Smooth muscle cell (in vitro differentiated cells): Measurements from ENCODE around the gene COL8A2. TPM values are rescaled to one million over a fixed set of nuclear protein-coding genes. Genes with fewer than 3 reads are reported as not detected.

ENCODE experiments used
- DNase-seq: peaks from one replicate; lab custom pipeline; 2025; ENCODE audit not compliant: unreplicated experiment; lab: John Stamatoyannopoulos, UW
- H2AFZ ChIP-seq: fragments of 200-600 bp; sonication (generic); 2 replicates; pipeline ENCODE4 v1.6.0; 2016; ENCODE audit warnings: antibody characterized with exemption, low read depth, mild to moderate bottlenecking
- H3F3A ChIP-seq: fragments of 200-600 bp; sonication (generic); 2 replicates; pipeline ENCODE4 v1.6.0; 2017; ENCODE audit warnings: antibody characterized with exemption, low read depth
- H3K27ac ChIP-seq: fragments of 200-600 bp; sonication (generic); 2 replicates; pipeline ENCODE4 v1.5.1; 2016; ENCODE audit warnings: low read depth, mild to moderate bottlenecking
- H3K27me3 ChIP-seq: fragments of 200-600 bp; sonication (generic); 2 replicates; pipeline ENCODE4 v1.6.1; 2016; ENCODE audit warnings: low read depth, mild to moderate bottlenecking
- H3K36me3 ChIP-seq: fragments of 200-600 bp; sonication (generic); 2 replicates; pipeline ENCODE4 v1.5.1; 2016; ENCODE audit warnings: low read depth
- H3K4me1 ChIP-seq: fragments of 200-600 bp; sonication (generic); 2 replicates; pipeline ENCODE4 v1.5.1; 2016; ENCODE audit warnings: low read depth
- H3K4me2 ChIP-seq: fragments of 200-600 bp; sonication (generic); 2 replicates; pipeline ENCODE4 v1.6.0; 2016; ENCODE audit warnings: mild to moderate bottlenecking
- H3K4me3 ChIP-seq: fragments of 200-600 bp; sonication (generic); 2 replicates; pipeline ENCODE4 v1.5.1; 2016; ENCODE audit warnings: mild to moderate bottlenecking
- H3K79me2 ChIP-seq: fragments of 200-600 bp; sonication (generic); 2 replicates; pipeline ENCODE4 v1.6.0; 2016; ENCODE audit warnings: low read depth, mild to moderate bottlenecking
- H3K9ac ChIP-seq: fragments of 200-600 bp; sonication (generic); 2 replicates; pipeline ENCODE4 v1.6.0; 2016; ENCODE audit warnings: low read depth
- H3K9me3 ChIP-seq: fragments of 200-600 bp; sonication (generic); replicated peaks from 2 replicates; pipeline ENCODE4 v1.5.1; 2016; ENCODE audit warnings: low read depth
- H4K20me1 ChIP-seq: fragments of 200-600 bp; sonication (generic); 2 replicates; pipeline ENCODE4 v1.6.0; 2016; ENCODE audit warnings: low read depth
- CTCF ChIP-seq: fragments of 200-600 bp; sonication (generic); IDR thresholded peaks from 2 replicates; pipeline ENCODE4 v1.5.1; 2017; ENCODE audit warnings: borderline replicate concordance, mild to moderate bottlenecking, antibody characterized with exemption; ENCODE audit not compliant: insufficient read depth, poor library complexity, severe bottlenecking
- WGBS: methylation state at CpG from one replicate; pipeline ENCODE4 v1.1.7; 2016; ENCODE audit warnings: low lambda C conversion rate; 5-methylcytosine and 5-hydroxymethylcytosine counted together
- polyA plus RNA-seq: library from polyadenylated mRNA; unstranded; fragments of >200 nt; fragmentation: Nextera tagmentation; extraction: Ambion mirVana; gene quantifications from 2 replicates; pipeline ENCODE4 v1.2.1, GENCODE V29; 2016
- total RNA-seq: library from RNA; depleted of rRNA; stranded (reverse); fragments of >200 nt; gene quantifications from 2 replicates; pipeline ENCODE4 v1.2.3, GENCODE V29; 2014

COL8A2 gene
- total and polyA plus RNA-seq, 2 experiments from 2014 or later: 21.7 to 59.0 TPM

GRCh38 chr1:36154335-36154734 is 29.3 kb upstream of the COL8A2 start:
- H3K9ac ChIP-seq: peak overlapping the region; percentile 97
- peaks cover 43% of the 10 kb centered on the region for H3K4me1 ChIP-seq
- H3K9me3 ChIP-seq: no peaks in the 10 kb centered on the region
- H3K79me2 ChIP-seq: peaks cover 37% of the 10 kb centered on the region
- peaks cover 15% of the 10 kb centered on the region for H3F3A ChIP-seq
- no peak overlapping the region for H3K4me2 ChIP-seq
- H3K27ac ChIP-seq: peak overlapping the region; percentile 95
- H2AFZ ChIP-seq: no peak overlapping the region
- no peak overlapping the region for H3K4me3 ChIP-seq
- TF ChIP-seq CTCF: no peak
- no peaks in the 10 kb centered on the region for H3K36me3 ChIP-seq
- no peaks in the 10 kb centered on the region for H3K27me3 ChIP-seq
- WGBS: 70% methylated on average over 6 of the region's 6 CpGs
- peaks cover 23% of the 10 kb centered on the region for H4K20me1 ChIP-seq
- no peak for DNase-seq

- no peak for TF ChIP-seq CTCF
- Histone ChIP-seq H3K9me3 (no peaks in the 10 kb centered on the region), H3K27me3 (no peaks in the 10 kb centered on the region), H3F3A (peaks cover 12% of the 10 kb centered on the region), H3K36me3 (no peaks in the 10 kb centered on the region), H3K27ac (no peak overlapping the region), H3K79me2 (peaks cover 34% of the 10 kb centered on the region), H2AFZ (no peak overlapping the region), H3K4me3 (no peak overlapping the region), H3K4me2 (no peak overlapping the region), H3K4me1 (peaks cover 40% of the 10 kb centered on the region), H3K9ac (no peak overlapping the region), H4K20me1 (peaks cover 15% of the 10 kb centered on the region)
- DNase-seq: no peak
- 96% methylated on average over 6 of the region's 6 CpGs for WGBS
These were observed 28.5 kb upstream of the COL8A2 start for GRCh38 chr1:36153476-36153875.

- H3K36me3 ChIP-seq: no peaks in the 10 kb centered on the region
- H2AFZ ChIP-seq: peak overlapping the region; percentile 36
- 61% methylated on average over 3 of the region's 3 CpGs for whole genome bisulfite sequencing
- peaks cover 8% of the 10 kb centered on the region for H4K20me1 ChIP-seq
- H3K4me3 ChIP-seq: no peak overlapping the region
- no peaks in the 10 kb centered on the region for H3K27me3 ChIP-seq
- H3F3A ChIP-seq: peaks cover 10% of the 10 kb centered on the region
- peaks cover 30% of the 10 kb centered on the region for H3K4me1 ChIP-seq
- H3K79me2 ChIP-seq: peaks cover 34% of the 10 kb centered on the region
- peak overlapping the region; percentile 99 for H3K27ac ChIP-seq
- H3K9ac ChIP-seq: peak overlapping the region; percentile 71
- TF ChIP-seq CTCF: no peak
- no peak for DNase-seq
- peak overlapping the region; percentile 77 for H3K4me2 ChIP-seq
- no peaks in the 10 kb centered on the region for H3K9me3 ChIP-seq
These were observed 26.8 kb upstream of the COL8A2 start for GRCh38 chr1:36151845-36152203.

- Histone ChIP-seq H3K4me3 (peak overlapping the region; percentile 17), H3K9ac (peak overlapping the region; percentile 71), H3K4me1 (peaks cover 30% of the 10 kb centered on the region), H4K20me1 (peaks cover 11% of the 10 kb centered on the region), H3K27me3 (no peaks in the 10 kb centered on the region), H3K79me2 (peaks cover 34% of the 10 kb centered on the region), H3K9me3 (no peaks in the 10 kb centered on the region), H3K4me2 (peak overlapping the region; percentile 77), H3K27ac (peak overlapping the region; percentile 99), H3K36me3 (no peaks in the 10 kb centered on the region), H3F3A (peaks cover 8% of the 10 kb centered on the region), H2AFZ (peak overlapping the region; percentile 36)
- no peak for DNase-seq
- TF ChIP-seq CTCF: no peak
- 31% methylated on average over 1 of the region's 1 CpG for WGBS
These were observed 26.3 kb upstream of the COL8A2 start for GRCh38 chr1:36151134-36151844.
